K562 (cell line): Measurements from ENCODE around the gene PARD3. TPM values are rescaled to one million over a fixed set of nuclear protein-coding genes. Genes with fewer than 3 reads are reported as not detected.

ENCODE experiments used
- ATAC-seq: fragments of 200-7000 bp; cut with Tn5 transposase; 3 replicates; pipeline ENCODE4 v1.9.1; 2020; ENCODE audit warnings: moderate library complexity
- BruUV-seq: library from RNA; stranded (reverse); fragments of 400-500 nt; replicated peaks from 2 replicates; lab custom pipeline; 2021; lab: Mats Ljungman, UMichigan
- CTCF ChIA-PET: fragments of 300-600 bp; formaldehyde crosslinking; extraction: SDS; loops from one replicate; lab custom pipeline; 2021; ENCODE audit warnings: low intra/inter-chr PET ratio; lab: Yijun Ruan, JAX
- POLR2A ChIA-PET: fragments of 300-600, 350-650 bp; sonication (Branson Sonifier 250); formaldehyde crosslinking; extraction: SDS; loops from one replicate; lab custom pipeline; 2021; ENCODE audit warnings: antibody characterized with exemption, inconsistent platforms; lab: Yijun Ruan, JAX
- DNase-seq, 4 experiments: peaks; one replicate each; pipeline versions ENCODE4 v3.0.0 to v3.0.0-alpha.2; 2011 to 2018; ENCODE audit warnings: low spot score in 3 of 4, mixed read lengths in 3 of 4; ENCODE audit errors: extremely low read depth in 1 of 4
- FAIRE-seq: peaks from 2 replicates; lab custom pipeline; 2011; peaks lifted over from hg19 to GRCh38; lab: Jason Lieb, UNC
- H2AFZ ChIP-seq: 2 replicates; pipeline ENCODE4 v1.6.0; 2011; ENCODE audit warnings: low read depth, low read length, control low read depth, inconsistent platforms
- H3K27ac ChIP-seq: fragments of 200-600 bp; 3 replicates; pipeline ENCODE4 v1.8.0; 2011; ENCODE audit warnings: low read depth, mild to moderate bottlenecking, control low read depth, inconsistent platforms, low read length, moderate library complexity, mixed read lengths; ENCODE audit errors: extremely low read depth
- H3K27me3 ChIP-seq, 2 experiments: fragments of 300-600 bp in 1 of 2; 2 replicates in 1 of 2; 3 replicates in 1 of 2; pipeline versions ENCODE4 v1.6.0 to v1.8.0; 2011; ENCODE audit warnings: inconsistent platforms in 2 of 2, low read length in 2 of 2, mild to moderate bottlenecking in 1 of 2, mixed read lengths in 1 of 2, moderate library complexity in 1 of 2; ENCODE audit not compliant: control insufficient read depth in 2 of 2, insufficient read depth in 2 of 2
- H3K36me3 ChIP-seq: fragments of 300-600 bp; 3 replicates; pipeline ENCODE4 v1.8.0; 2011; ENCODE audit warnings: mild to moderate bottlenecking, low read length, inconsistent platforms; ENCODE audit not compliant: control insufficient read depth, insufficient read depth
- H3K4me1 ChIP-seq, 2 experiments: fragments of 200-600 bp in 1 of 2; replicated peaks in 1 of 2; 2 replicates in 1 of 2; 3 replicates in 1 of 2; pipeline versions ENCODE4 v1.5.1 to v1.8.0; 2011; ENCODE audit warnings: inconsistent platforms in 2 of 2, low read length in 2 of 2, mild to moderate bottlenecking in 1 of 2, mixed read lengths in 1 of 2, moderate library complexity in 1 of 2; ENCODE audit not compliant: control insufficient read depth in 2 of 2, insufficient read depth in 2 of 2
- H3K4me2 ChIP-seq: 2 replicates; pipeline ENCODE4 v1.6.1; 2011; ENCODE audit warnings: low read length, control low read depth, inconsistent platforms, mixed read lengths; ENCODE audit not compliant: insufficient read depth
- H3K4me3 ChIP-seq: fragments of 200-600 bp; sonication (generic), shearing (Covaris generic); 2 replicates; pipeline ENCODE4 v1.5.1; 2016; ENCODE audit warnings: control low read depth, inconsistent platforms
- H3K79me2 ChIP-seq: fragments of 200-600 bp; 3 replicates; pipeline ENCODE4 v1.8.0; 2011; ENCODE audit warnings: low read length, inconsistent platforms; ENCODE audit not compliant: control insufficient read depth, insufficient read depth
- H3K9ac ChIP-seq, 2 experiments: 2 replicates each; pipeline versions ENCODE4 v1.6.0 to v1.6.1; 2011; ENCODE audit warnings: low read depth in 2 of 2, low read length in 2 of 2, control low read depth in 1 of 2, inconsistent platforms in 1 of 2, mild to moderate bottlenecking in 1 of 2, mixed read lengths in 1 of 2; ENCODE audit not compliant: insufficient read depth in 1 of 2
- H3K9me1 ChIP-seq: one replicate; pipeline ENCODE4 v1.6.0; 2011; ENCODE audit warnings: inconsistent platforms, mild to moderate bottlenecking, low read length, moderate library complexity; ENCODE audit not compliant: control insufficient read depth, insufficient read depth
- H3K9me3 ChIP-seq: replicated peaks from 2 replicates; pipeline ENCODE4 v1.5.1; 2011; ENCODE audit warnings: low read depth, low read length, inconsistent platforms; ENCODE audit not compliant: control insufficient read depth, insufficient read depth
- H4K20me1 ChIP-seq: replicated peaks from 2 replicates; pipeline ENCODE4 v1.6.1; 2011; ENCODE audit warnings: low read length, inconsistent platforms, mixed read lengths; ENCODE audit not compliant: control insufficient read depth, insufficient read depth
- CBX3 ChIP-seq, 2 experiments: IDR thresholded peaks; 1 replicate in 1 of 2; 2 replicates in 1 of 2; pipeline ENCODE4 v1.6.1; 2012; ENCODE audit warnings: inconsistent platforms in 2 of 2, low read length in 2 of 2, borderline replicate concordance in 1 of 2, control low read depth in 1 of 2
- E2F1 ChIP-seq: sonication (generic); formaldehyde crosslinking; IDR thresholded peaks from 2 replicates; pipeline ENCODE4 v1.8.1; 2023; ENCODE audit warnings: mild to moderate bottlenecking, missing genetic modification reagents, moderate library complexity
- FOXA3 ChIP-seq, 2 experiments: fragments of 450-650 bp in 1 of 2; sonication (generic) in 1 of 2; formaldehyde crosslinking; IDR thresholded peaks in 1 of 2; conservative IDR thresholded peaks in 1 of 2; 2 replicates each; pipeline versions ENCODE4 v1.4.0 to v1.8.0; 2020 to 2022; ENCODE audit warnings: mild to moderate bottlenecking in 2 of 2, missing genetic modification reagents in 1 of 2
- GATAD2A ChIP-seq: fragments of 450-650 bp; IDR thresholded peaks from 2 replicates; pipeline ENCODE4 v1.6.1; 2017
- HDAC6 ChIP-seq: IDR thresholded peaks from 2 replicates; pipeline ENCODE4 v1.6.1; 2012; ENCODE audit warnings: low read depth, mild to moderate bottlenecking, control low read depth, inconsistent platforms, low read length, moderate library complexity
- JUND ChIP-seq, 2 experiments: IDR thresholded peaks; 2 replicates in 1 of 2; 3 replicates in 1 of 2; pipeline ENCODE4 v1.6.1; 2011; ENCODE audit warnings: borderline replicate concordance in 2 of 2, low read depth in 2 of 2, low read length in 2 of 2, improper control_type of control experiment in 1 of 2, missing biosample characterization in 1 of 2, missing genetic modification characterization in 1 of 2, missing genetic modification reagents in 1 of 2
- KDM2B ChIP-seq: fragments of 250-450 bp; sonication (Bioruptor Pico); IDR thresholded peaks from 2 replicates; pipeline ENCODE4 v1.8.0; 2021; ENCODE audit warnings: mild to moderate bottlenecking, moderate library complexity
- MAFG ChIP-seq: fragments of 450-650 bp; conservative IDR thresholded peaks from 2 replicates; pipeline ENCODE4 v1.6.1; 2016; ENCODE audit warnings: missing genetic modification characterization, missing compliant biosample characterization
- NCOA6 ChIP-seq: fragments of 450-650 bp; IDR thresholded peaks from 2 replicates; pipeline ENCODE4 v1.6.1; 2017; ENCODE audit warnings: mild to moderate bottlenecking
- POLR2A ChIP-seq: fragments of 450-650 bp; conservative IDR thresholded peaks from 2 replicates; pipeline ENCODE4 v1.6.1; 2016
- RAD51 ChIP-seq: fragments of 450-650 bp; IDR thresholded peaks from 2 replicates; pipeline ENCODE4 v1.7.1; 2016; ENCODE audit warnings: low read depth, mild to moderate bottlenecking, borderline replicate concordance
- RFX1 ChIP-seq: fragments of 450-650 bp; IDR thresholded peaks from 2 replicates; pipeline ENCODE4 v1.6.1; 2016; ENCODE audit warnings: mild to moderate bottlenecking, moderate library complexity
- RHOXF2B ChIP-seq: fragments of 250-450 bp; sonication (Bioruptor Pico); conservative IDR thresholded peaks from 2 replicates; pipeline ENCODE4 v1.5.1; 2021
- SLC30A9 ChIP-seq: fragments of 250-450 bp; sonication (Bioruptor Pico); IDR thresholded peaks from 2 replicates; pipeline ENCODE4 v1.8.0; 2022; ENCODE audit warnings: mild to moderate bottlenecking, moderate library complexity
- ZBTB12 ChIP-seq: fragments of 250-450 bp; sonication (Bioruptor Pico); IDR thresholded peaks from 2 replicates; pipeline ENCODE4 v1.4.0; 2020
- ZNF77 ChIP-seq: fragments of 250-450 bp; sonication (Bioruptor Pico); IDR thresholded peaks from 2 replicates; pipeline ENCODE4 v1.5.0; 2020
- WGBS: fragments of 100-300 bp; shearing (Covaris generic); methylation state at CpG from one replicate; pipeline ENCODE4 v1.1.6; 2016; ENCODE audit warnings: low coverage, mixed read lengths; ENCODE audit not compliant: insufficient coverage; ENCODE audit errors: missing lambda C conversion rate; 5-methylcytosine and 5-hydroxymethylcytosine counted together
- in situ Hi-C: fragments of 300-500 bp; cut with MboI; formaldehyde crosslinking; loops from 4 replicates; pipeline ENCODE4 v1.15.0; 2018; ENCODE audit warnings: inconsistent platforms, mixed read lengths
- intact Hi-C: fragments of 100-400 bp; cut with micrococcal nuclease; formaldehyde crosslinking; loops from 2 replicates; pipeline ENCODE4 v1.14.2; 2022
- polyA plus RNA-seq, 8 experiments: library from polyadenylated mRNA; depleted of rRNA in 4 of 8; stranded (reverse) in 5 of 8; unstranded in 3 of 8; fragments of >200 nt; fragmentation: Nextera tagmentation in 2 of 8; fragmentation: Illumina TruSeq in 1 of 8; extraction: Ambion mirVana in 2 of 8; extraction: Trizol in 1 of 8; gene quantifications; 2 replicates each; pipeline versions ENCODE4 v1.2.1 to v1.2.3, GENCODE V29; 2011 to 2014; ENCODE audit warnings: inconsistent platforms in 1 of 8, missing spikeins in 1 of 8
- total RNA-seq, 7 experiments: library from RNA; depleted of rRNA in 6 of 7; stranded (reverse); fragments of >200 nt in 6 of 7; fragmentation: Illumina TruSeq in 2 of 7; extraction: Trizol in 2 of 7; gene quantifications; 2 replicates each; pipeline versions ENCODE4 v1.2.1 to v1.2.3, GENCODE V29; 2011 to 2021; ENCODE audit warnings: low replicate concordance in 1 of 7
- TF ChIP-seq, protein P1 (sequence below): fragments of 250-450 bp; sonication (Bioruptor Pico); IDR thresholded peaks from 2 replicates; pipeline ENCODE4 v1.9.0; 2021; ENCODE audit warnings: mild to moderate bottlenecking
- TF ChIP-seq, protein P2 (sequence below): fragments of 450-650 bp; formaldehyde crosslinking; IDR thresholded peaks from 2 replicates; pipeline ENCODE4 v1.4.0; 2020; ENCODE audit warnings: mild to moderate bottlenecking, moderate library complexity

The PARD3 gene
- total and polyA plus RNA-seq, 9 of the 15 experiments (the other 6 are each of a cell fraction or from before 2014, with no cell fraction given) = 2.7 to 11.7 (median 7.7) TPM

DNA sequence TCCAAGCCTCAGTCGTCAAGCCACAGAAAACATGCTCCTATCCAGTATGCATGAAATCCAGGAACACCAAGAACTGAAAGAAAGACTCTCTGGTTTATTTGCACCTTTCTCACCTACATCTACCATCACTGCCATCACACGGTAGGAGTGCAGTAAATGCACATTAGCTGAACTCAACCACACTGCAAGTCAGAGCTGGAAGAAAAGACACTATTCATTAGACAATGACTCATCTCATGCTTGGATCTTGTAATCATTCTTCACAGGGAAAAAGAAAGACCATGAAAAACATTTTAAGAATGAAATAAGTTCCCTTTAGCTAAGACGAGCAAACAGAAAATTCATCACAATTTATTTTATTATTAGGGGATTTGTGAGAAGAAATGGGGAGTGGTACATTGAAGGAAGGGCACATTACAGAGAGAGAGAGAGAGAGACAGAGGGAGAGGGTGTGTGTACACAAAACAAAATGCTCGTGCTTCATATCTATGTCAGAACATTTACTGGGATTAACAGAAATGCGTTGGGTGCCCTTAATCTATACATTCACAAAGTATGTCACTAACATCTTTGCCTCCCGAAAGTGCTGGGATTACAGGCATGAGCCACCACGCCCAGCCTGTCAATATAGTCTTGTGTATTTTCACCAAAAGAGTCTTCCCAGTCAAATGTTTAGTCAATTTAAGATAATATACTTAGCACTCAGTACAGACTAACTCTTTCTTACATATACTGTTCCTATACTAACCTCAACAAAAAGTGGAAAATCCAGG, 324.9 kb downstream of the PARD3 start (continued):
- TF ChIP-seq E2F1 (CRISPR knock-in tag) (no peak), RHOXF2B (no peak), ZNF77 (CRISPR knock-in tag) (no peak), MAFG (tag) (no peak), ZBTB12 (CRISPR knock-in tag) (no peak)
- TF ChIP-seq, protein P1, sequence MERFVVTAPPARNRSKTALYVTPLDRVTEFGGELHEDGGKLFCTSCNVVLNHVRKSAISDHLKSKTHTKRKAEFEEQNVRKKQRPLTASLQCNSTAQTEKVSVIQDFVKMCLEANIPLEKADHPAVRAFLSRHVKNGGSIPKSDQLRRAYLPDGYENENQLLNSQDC (CRISPR knock-in tag) = no peak

- intact Hi-C loops = no loop called here
- POLR2A ChIA-PET = interaction anchor here (0.6 to 1.2 kb wide), 2 partner anchors 10 to 30 kb away, joined by 3 to 5 read pairs; no protein-coding TSS in a partner anchor
- FAIRE-seq = no peak
- in situ Hi-C loops = no loop called here
- BruUV-seq = no TSS peak
- no peaks in the 10 kb centered on the region for H3K9me1 ChIP-seq
- no peaks in the 10 kb centered on the region for H3K79me2 ChIP-seq
- DNase-seq = no peak
- H4K20me1 ChIP-seq = no peaks in the 10 kb centered on the region
- no peak for ATAC-seq
- no peak overlapping the region for H3K4me3 ChIP-seq
- 36% methylated on average over 3 of the region's 3 CpGs for WGBS
- H3K9me3 ChIP-seq = no peaks in the 10 kb centered on the region
- no peak overlapping the region for H3K4me2 ChIP-seq
- H3K36me3 ChIP-seq = no peaks in the 10 kb centered on the region
- CTCF ChIA-PET = no interaction called here
- no peak overlapping the region for H3K9ac ChIP-seq
- no peak overlapping the region for H2AFZ ChIP-seq
- no peak overlapping the region for H3K27ac ChIP-seq
- peaks cover 0 to 5% of the 10 kb centered on the region in 2 experiments; a peak in 1 of 5 replicates for H3K4me1 ChIP-seq
- H3K27me3 ChIP-seq = no peaks in the 10 kb centered on the region
- TF ChIP-seq, protein P2, sequence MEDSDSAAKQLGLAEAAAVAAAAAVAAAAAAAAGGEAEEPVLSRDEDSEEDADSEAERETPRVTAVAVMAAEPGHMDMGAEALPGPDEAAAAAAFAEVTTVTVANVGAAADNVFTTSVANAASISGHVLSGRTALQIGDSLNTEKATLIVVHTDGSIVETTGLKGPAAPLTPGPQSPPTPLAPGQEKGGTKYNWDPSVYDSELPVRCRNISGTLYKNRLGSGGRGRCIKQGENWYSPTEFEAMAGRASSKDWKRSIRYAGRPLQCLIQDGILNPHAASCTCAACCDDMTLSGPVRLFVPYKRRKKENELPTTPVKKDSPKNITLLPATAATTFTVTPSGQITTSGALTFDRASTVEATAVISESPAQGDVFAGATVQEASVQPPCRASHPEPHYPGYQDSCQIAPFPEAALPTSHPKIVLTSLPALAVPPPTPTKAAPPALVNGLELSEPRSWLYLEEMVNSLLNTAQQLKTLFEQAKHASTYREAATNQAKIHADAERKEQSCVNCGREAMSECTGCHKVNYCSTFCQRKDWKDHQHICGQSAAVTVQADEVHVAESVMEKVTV = no peak
- TF ChIP-seq CBX3 (IDR thresholded peaks at IDR 0.05; ENCODE audit: borderline replicate concordance in 1 of 2, low read length in 2 of 2) (no peak), KDM2B (CRISPR knock-in tag) (no peak), GATAD2A (no peak), RFX1 (no peak), SLC30A9 (CRISPR knock-in tag) (no peak), NCOA6 (no peak), FOXA3 (CRISPR knock-in tag; conservative IDR thresholded peaks at IDR 0.05 in 1 of 2, IDR thresholded peaks at IDR 0.05 in 1 of 2) (no peak), JUND (IDR thresholded peaks at IDR 0.05; ENCODE audit: borderline replicate concordance, low read depth, low read length) (no peak), JUND (tag; IDR thresholded peaks at IDR 0.05; ENCODE audit: borderline replicate concordance, low read depth, low read length) (no peak), HDAC6 (no peak), RAD51 (no peak), POLR2A (no peak)
Observed at GRCh38 chr10:34489411-34489810, 325.7 kb downstream of the PARD3 start.
